GM18498 (cell line): Measurements from ENCODE around the gene KRTAP3-1.
"Not testable (repeated sequence)": the region's sequence is repeated elsewhere in the genome, so short reads cannot be mapped to it uniquely, and the experiment has no call there.

Source experiments
- ATAC-seq: cut with Tn5 transposase; IDR thresholded peaks from one replicate; pipeline ENCODE4 v1.9.1; 2021; ENCODE audit warnings: mild to moderate bottlenecking, moderate library complexity; ENCODE audit not compliant: unreplicated experiment

KRTAP3-1 gene

GRCh38 chr17:41016578-41017215, 7.8 kb upstream of the KRTAP3-1 start:
- no peak for ATAC-seq

- no peak for ATAC-seq
These were observed 6.5 kb upstream of the KRTAP3-1 start for GRCh38 chr17:41015454-41015853.

- ATAC-seq = no peak
These were observed 4.7 kb upstream of the KRTAP3-1 start for GRCh38 chr17:41013606-41014005.

- ATAC-seq = no peak
These were observed 4.3 kb upstream of the KRTAP3-1 start for GRCh38 chr17:41013181-41013580.

- no peak for ATAC-seq
These were observed 3.6 kb upstream of the KRTAP3-1 start for GRCh38 chr17:41012326-41013120.

- no peak for ATAC-seq
These were observed 1.5 kb upstream of the KRTAP3-1 start for GRCh38 chr17:41010441-41010840.

- ATAC-seq = no peak
These were observed 1.0 kb upstream of the KRTAP3-1 start for GRCh38 chr17:41009936-41010335.

- ATAC-seq = no peak
These were observed 403 bp upstream of the KRTAP3-1 start for GRCh38 chr17:41009301-41009760.

GRCh38 chr17:41004397-41004796, 4.5 kb downstream of the KRTAP3-1 start:
- ATAC-seq = no peak

- no peak for ATAC-seq
These were observed 5.0 kb downstream of the KRTAP3-1 start for GRCh38 chr17:41003926-41004325.

- ATAC-seq = no peak
These were observed 6.1 kb downstream of the KRTAP3-1 start for GRCh38 chr17:41002814-41003213.

- ATAC-seq = no peak
These were observed 7.1 kb downstream of the KRTAP3-1 start for GRCh38 chr17:41001795-41002194.

GRCh38 chr17:40999563-40999962, 9.4 kb downstream of the KRTAP3-1 start, which contains the start of gene KRTAP3-2:
Gene KRTAP3-2, minus strand, starts transcription at chr17:40999906. Its CDS starts 53 bp downstream, at chr17:40999853.
- ATAC-seq = not testable (repeated sequence)

GRCh38 chr17:40997361-40997760, 11.6 kb downstream of the KRTAP3-1 start:
- no peak for ATAC-seq

- no peak for ATAC-seq
These were observed 12.1 kb downstream of the KRTAP3-1 start for GRCh38 chr17:40996829-40997228.

GRCh38 chr17:40995116-40995515, 13.8 kb downstream of the KRTAP3-1 start:
- ATAC-seq = no peak

GRCh38 chr17:40993839-40994238, 15.1 kb downstream of the KRTAP3-1 start, which contains the start of gene KRTAP3-3:
Gene KRTAP3-3, minus strand, starts transcription at chr17:40994164. Its CDS starts 67 bp downstream, at chr17:40994097.
- no peak for ATAC-seq

GRCh38 chr17:40993084-40993483, 15.8 kb downstream of the KRTAP3-1 start:
- ATAC-seq = no peak

- no peak for ATAC-seq
These were observed 16.3 kb downstream of the KRTAP3-1 start for GRCh38 chr17:40992666-40993065.

GRCh38 chr17:40986920-40987319, 22.0 kb downstream of the KRTAP3-1 start:
- ATAC-seq = no peak

- ATAC-seq = no peak
These were observed 24.7 kb downstream of the KRTAP3-1 start, which contains the start of gene KRT40 for GRCh38 chr17:40984226-40984625. Gene KRT40, minus strand, starts transcription at chr17:40984326. Its CDS starts 53 bp downstream, at chr17:40984273.

GRCh38 chr17:40981115-40981514, 27.8 kb downstream of the KRTAP3-1 start:
- ATAC-seq = no peak
